AG04450 (cell line): ENCODE measurements around the gene NEGR1. TPM values are rescaled to one million over a fixed set of nuclear protein-coding genes. Genes with fewer than 3 reads are reported as not detected.

ENCODE experiments used
- CTCF ChIA-PET: fragments of 300-600, 350-600 bp; formaldehyde crosslinking; extraction: SDS; loops from one replicate; lab custom pipeline; 2022; ENCODE audit warnings: antibody characterized with exemption, inconsistent platforms; lab: Charles Lee
- POLR2A ChIA-PET: fragments of 350-600 bp; formaldehyde crosslinking; extraction: SDS; loops from one replicate; lab custom pipeline; 2021; ENCODE audit warnings: antibody characterized with exemption, inconsistent platforms; lab: Yijun Ruan, JAX
- DNase-seq: peaks from one replicate; pipeline ENCODE4 v3.0.0-alpha.2; 2011; ENCODE audit warnings: low read depth, low spot score
- H3K27ac ChIP-seq: one replicate; pipeline ENCODE4 v1.5.1; 2012; ENCODE audit warnings: low read depth, low read length, control low read depth
- H3K27me3 ChIP-seq: one replicate; pipeline ENCODE4 v1.6.0; 2012; ENCODE audit warnings: low read length; ENCODE audit not compliant: control insufficient read depth, insufficient read depth
- H3K4me3 ChIP-seq: 2 replicates; pipeline ENCODE4 v1.5.1; 2011; ENCODE audit warnings: mild to moderate bottlenecking, low read depth, low read length, control low read depth
- H3K9me3 ChIP-seq: 2 replicates; pipeline ENCODE4 v1.5.1; 2012; ENCODE audit warnings: low read length; ENCODE audit not compliant: control insufficient read depth, insufficient read depth
- polyA plus RNA-seq: library from polyadenylated mRNA; depleted of rRNA; stranded (reverse); fragments of >200 nt; gene quantifications from 2 replicates; pipeline ENCODE4 v1.2.3, GENCODE V29; 2011
- TF ChIP-seq, protein P1 (sequence below): IDR thresholded peaks from 2 replicates; pipeline ENCODE4 v1.5.1; 2011; ENCODE audit warnings: low read depth, low read length, control low read depth, inconsistent platforms

The NEGR1 gene
- polyA plus RNA-seq, 1 experiment, result 11.3 TPM

DNA sequence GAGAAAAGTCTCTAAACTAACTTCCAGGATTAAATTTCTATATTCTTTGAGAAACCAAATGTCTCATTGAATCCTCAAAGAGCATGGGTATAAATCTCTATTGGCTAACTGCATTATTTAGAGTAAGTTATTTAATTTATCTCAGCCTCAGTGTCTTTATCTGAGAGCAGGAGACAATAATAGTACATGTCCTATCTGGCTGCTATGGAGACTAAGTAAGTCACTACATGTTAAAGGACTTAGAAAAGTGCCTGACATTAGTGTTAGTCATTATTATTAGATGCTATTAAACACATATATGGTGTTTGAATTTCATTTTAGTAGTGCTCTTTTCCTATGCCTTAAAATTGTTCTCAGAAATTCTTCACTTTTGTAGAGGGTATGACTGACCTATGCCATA, 505.2 kb downstream of the NEGR1 start:
- no peak for DNase-seq
- Histone ChIP-seq H3K9me3 (no peaks in the 10 kb centered on the region), H3K27ac (no peak overlapping the region), H3K4me3 (no peak overlapping the region), H3K27me3 (no peaks in the 10 kb centered on the region)
- ChIA-PET POLR2A (no interaction called here), CTCF (no interaction called here)
- TF ChIP-seq, protein P1, sequence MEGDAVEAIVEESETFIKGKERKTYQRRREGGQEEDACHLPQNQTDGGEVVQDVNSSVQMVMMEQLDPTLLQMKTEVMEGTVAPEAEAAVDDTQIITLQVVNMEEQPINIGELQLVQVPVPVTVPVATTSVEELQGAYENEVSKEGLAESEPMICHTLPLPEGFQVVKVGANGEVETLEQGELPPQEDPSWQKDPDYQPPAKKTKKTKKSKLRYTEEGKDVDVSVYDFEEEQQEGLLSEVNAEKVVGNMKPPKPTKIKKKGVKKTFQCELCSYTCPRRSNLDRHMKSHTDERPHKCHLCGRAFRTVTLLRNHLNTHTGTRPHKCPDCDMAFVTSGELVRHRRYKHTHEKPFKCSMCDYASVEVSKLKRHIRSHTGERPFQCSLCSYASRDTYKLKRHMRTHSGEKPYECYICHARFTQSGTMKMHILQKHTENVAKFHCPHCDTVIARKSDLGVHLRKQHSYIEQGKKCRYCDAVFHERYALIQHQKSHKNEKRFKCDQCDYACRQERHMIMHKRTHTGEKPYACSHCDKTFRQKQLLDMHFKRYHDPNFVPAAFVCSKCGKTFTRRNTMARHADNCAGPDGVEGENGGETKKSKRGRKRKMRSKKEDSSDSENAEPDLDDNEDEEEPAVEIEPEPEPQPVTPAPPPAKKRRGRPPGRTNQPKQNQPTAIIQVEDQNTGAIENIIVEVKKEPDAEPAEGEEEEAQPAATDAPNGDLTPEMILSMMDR, result no peak

DNA sequence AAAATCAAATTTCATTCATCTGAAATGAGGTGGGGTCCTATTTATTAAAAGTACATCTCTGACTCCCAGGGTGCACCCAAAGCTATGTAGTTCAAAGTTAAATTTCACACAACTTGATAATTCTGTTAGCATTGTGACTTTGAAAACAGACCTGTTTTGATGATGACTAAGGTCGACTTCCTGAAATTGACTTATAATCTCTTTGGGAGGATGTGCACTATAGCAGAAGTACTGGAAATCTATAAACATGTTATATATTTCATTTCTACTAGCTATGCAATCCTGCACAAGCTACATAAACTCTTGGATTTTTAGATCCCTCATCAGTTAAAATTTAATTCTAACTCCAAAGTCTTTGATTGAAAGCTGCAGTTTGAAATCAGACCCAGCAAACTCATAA, 507.6 kb downstream of the NEGR1 start:
- ChIA-PET CTCF (no interaction called here), POLR2A (no interaction called here)
- no peaks in the 10 kb centered on the region for H3K9me3 ChIP-seq
- TF ChIP-seq, protein P1, result no peak
- H3K27ac ChIP-seq, result no peak overlapping the region
- no peak for DNase-seq
- H3K27me3 ChIP-seq, result no peaks in the 10 kb centered on the region
- no peak overlapping the region for H3K4me3 ChIP-seq

DNA sequence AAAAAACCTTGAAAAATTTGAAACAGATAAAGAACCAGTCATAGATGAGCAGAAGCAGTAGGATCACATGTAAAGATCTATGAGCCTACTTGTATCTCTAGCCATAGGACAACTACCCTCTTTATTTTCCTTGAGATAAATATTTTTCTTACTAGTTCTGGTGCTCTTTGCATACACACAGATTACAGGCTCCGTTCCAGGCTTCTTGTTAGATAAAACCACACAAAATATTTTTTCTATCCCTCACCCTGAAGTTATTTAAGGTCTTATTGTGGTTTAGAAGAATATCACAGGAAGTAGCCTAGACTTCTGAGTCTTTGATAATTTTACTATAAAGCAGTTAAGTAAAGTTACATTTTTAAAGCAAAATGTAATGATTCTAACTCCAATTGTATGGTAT, 512.2 kb downstream of the NEGR1 start:
- no peaks in the 10 kb centered on the region for H3K9me3 ChIP-seq
- H3K27me3 ChIP-seq, result no peaks in the 10 kb centered on the region
- DNase-seq, result peak; percentile 10
- H3K4me3 ChIP-seq, result no peak overlapping the region
- TF ChIP-seq, protein P1, result no peak
- POLR2A ChIA-PET, result no interaction called here
- H3K27ac ChIP-seq, result no peak overlapping the region
- CTCF ChIA-PET, result no interaction called here

DNA sequence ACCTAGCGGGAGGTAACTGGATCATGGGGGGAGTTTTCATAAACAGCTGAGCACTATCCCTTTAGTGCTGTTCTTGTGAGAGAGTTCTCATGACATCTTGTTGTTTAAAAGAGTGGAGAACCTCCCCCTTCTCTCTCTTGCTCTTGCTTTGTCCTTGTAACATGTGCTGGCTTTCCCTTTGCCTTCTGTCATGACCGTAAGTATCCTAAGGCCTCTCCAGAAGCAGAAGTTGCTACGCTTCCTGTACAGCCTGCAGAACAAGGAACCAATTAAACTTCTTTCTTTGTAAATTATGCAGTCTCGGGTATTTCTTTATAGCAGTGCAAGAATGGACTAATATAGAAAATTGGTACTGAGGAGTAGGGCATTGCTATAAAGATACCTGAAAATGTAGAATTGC, 515.6 kb downstream of the NEGR1 start:
- DNase-seq, result no peak
- H3K27ac ChIP-seq, result no peak overlapping the region
- ChIA-PET CTCF (no interaction called here), POLR2A (no interaction called here)
- TF ChIP-seq, protein P1, result no peak
- H3K4me3 ChIP-seq, result no peak overlapping the region
- H3K27me3 ChIP-seq, result no peaks in the 10 kb centered on the region
- H3K9me3 ChIP-seq, result no peaks in the 10 kb centered on the region

DNA sequence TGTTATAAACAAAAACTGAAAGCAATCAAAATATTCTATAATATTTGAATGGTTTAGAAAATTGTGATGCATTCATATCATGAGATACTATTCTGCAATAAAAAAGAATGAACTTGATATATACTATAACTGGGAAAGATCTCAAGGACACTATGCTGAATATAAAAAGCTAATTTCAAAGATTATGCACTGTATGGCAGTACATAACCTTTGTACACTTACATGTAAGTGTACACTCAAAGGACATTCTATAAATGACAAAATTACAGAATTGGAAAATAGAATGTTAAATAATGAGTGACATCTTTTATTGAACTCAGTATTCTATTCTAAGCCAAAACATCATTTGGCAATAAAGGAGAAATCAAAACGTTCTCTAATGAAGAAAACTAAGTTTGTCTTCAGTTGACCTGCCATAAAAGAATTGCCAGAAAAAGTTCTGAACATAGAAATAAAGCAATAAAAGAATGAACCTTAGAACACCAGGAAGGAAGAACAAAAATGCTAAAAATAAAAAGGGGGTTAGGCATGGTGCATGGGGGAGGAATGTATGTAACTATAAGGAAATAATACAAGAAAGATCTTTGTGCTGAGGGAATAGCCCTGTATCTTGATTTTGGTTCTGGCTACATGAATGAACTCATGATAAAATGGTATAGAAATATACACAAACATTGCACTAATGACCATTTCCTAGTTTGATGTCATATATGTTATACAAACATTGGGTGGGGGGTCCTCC, 519.7 kb downstream of the NEGR1 start:
- POLR2A ChIA-PET, result no interaction called here
- TF ChIP-seq, protein P1, result no peak
- H3K9me3 ChIP-seq, result no peaks in the 10 kb centered on the region
- CTCF ChIA-PET, result no interaction called here
- DNase-seq, result no peak
- H3K27ac ChIP-seq, result no peak overlapping the region
- H3K4me3 ChIP-seq, result no peak overlapping the region
- no peaks in the 10 kb centered on the region for H3K27me3 ChIP-seq
